ENCODE measurements around the gene MSI2.

- no peak for TF ChIP-seq CTCF (IDR thresholded peaks at IDR 0.05; ENCODE audit: low read depth, low read length, poor library complexity, severe bottlenecking)
- no peak for TF ChIP-seq EZH2phosphoT487 (IDR thresholded peaks at IDR 0.05; ENCODE audit: borderline replicate concordance, low read length)
Observed at GRCh38 chr17:57403236-57403635, 146.9 kb downstream of the MSI2 start.

Measured in DOHH2 (cell line).